Measurements from ENCODE around the gene TOR2A.

Gene TOR2A

GRCh38 chr9:127698985-127699670 is 36.0 kb downstream of the TOR2A start:
- DNase-seq (ENCODE audit: low spot score), result peak; percentile 99

DNA sequence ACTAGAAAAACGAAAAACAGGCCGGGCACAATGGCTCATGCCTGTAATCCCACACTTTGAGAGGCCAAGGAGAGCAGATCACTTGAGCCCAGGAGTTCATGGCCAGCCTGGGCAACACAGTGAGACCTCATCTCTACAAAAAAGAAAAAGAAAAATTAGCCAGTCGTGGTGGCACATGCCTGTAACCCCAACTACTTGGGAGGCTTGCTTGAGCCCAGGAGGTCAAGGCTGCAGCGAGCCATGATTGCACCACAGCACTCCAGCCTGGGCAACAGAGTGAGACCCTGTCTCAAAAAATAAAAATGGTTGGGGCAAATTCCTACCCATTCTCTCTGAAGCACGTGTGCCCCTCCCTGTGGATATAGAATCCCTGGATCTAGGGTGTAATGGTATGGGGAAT is 36.7 kb downstream of the TOR2A start:
- no peak for DNase-seq (ENCODE audit: low spot score)

DNA sequence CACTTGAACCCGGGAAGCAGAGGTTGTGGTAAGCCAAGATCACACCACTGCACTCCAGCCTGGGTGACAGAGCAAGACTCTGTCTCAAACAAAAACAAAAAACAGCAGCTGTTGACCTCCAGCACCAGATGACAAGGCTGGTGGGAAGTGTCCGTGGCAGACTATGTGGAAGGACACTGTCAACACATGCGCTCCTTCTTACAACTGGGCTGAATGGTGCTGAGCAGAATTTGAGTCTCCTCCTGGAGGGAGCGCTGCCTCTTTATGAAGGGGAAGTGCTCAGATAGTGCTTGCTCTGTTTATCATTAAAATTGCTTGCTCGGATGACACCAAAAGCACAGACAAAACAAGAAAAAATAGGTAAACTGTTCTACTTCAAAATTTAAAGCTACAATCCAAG is 37.5 kb downstream of the TOR2A start:
- no peak for DNase-seq (ENCODE audit: low spot score)

DNA sequence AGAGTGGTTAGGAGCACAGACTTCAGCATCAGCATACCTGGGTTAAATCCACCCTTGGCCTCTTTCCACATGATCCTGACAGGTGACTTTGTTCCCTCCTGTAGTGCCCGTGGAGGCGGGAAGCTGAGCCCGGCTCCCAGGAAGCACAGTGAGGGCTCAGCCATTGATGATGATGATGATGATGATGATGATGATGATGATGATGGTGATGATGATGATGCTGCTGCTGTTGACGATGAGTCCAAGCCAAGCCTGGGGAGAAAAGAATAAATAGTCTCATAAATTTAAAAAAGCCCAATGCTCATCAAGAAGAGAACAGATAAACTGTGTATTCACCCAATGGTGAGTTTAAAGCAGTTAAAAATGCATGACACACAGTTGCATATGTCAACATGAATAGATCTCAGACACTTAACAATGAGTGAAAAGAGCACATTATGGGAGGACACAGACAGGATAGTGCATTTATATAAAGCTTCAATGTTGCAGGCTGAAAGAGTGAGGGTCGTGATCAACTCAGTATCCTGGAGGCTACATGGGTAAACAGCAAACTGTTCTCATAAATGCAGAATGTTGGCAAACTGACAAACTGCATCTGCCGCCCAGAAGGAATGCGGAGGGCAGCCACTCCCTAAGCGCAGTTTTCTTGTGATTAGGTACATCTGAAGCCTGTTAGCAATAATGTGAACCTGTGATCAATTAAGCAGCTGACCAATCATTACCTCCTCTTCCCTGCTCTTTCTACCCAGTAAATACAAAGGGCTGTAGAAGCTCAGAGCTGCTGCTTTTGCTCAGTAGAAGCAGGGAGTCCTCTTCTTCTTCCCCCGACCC is 40.0 kb downstream of the TOR2A start:
- no peak for DNase-seq (ENCODE audit: low spot score)

DNA sequence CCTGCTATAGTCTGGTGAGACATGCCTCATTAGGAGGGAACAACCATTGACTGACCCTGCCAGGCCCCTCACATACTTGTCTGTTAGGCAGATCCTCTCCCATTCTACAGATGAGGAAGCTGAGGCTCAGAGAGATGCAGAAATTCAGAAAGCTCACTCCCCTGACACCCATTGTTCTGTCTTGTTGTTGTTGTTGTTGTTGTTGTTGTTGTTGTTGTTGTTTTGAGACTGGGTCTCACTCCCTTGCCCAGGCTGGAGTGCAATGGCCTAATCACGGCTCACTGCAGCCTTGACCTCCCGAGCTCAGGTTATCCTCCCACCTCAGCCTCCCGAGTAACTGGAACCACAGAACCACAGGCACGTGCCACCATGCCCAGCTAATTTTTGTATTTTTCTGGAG is 41.4 kb downstream of the TOR2A start:
- DNase-seq (ENCODE audit: low spot score), result no peak

- no peak for DNase-seq (ENCODE audit: low spot score)
Measured at GRCh38 chr9:127693143-127693542, 42.0 kb downstream of the TOR2A start.

DNA sequence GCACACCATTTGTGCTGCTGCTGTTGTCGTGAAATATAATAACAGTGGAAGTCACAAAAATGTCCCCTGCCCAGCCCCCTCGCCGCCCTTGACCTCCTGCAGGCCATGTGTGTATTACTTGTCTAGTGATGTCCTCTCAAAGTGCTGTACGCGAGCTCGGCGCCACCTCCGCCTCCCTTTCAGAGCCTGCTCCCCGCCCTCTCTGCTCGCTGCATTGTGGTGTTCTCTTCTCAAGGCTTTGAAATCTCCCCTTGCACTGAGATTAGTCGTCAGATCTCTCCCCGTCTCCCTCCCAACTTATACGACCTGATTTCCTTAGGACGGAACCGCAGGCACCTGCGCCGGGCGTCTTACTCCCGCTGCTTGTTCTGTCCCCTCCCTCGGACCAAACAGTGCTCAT is 43.0 kb downstream of the TOR2A start:
- no peak for DNase-seq (ENCODE audit: low spot score)

GRCh38 chr9:127690735-127691134 is 44.4 kb downstream of the TOR2A start:
- no peak for DNase-seq (ENCODE audit: low spot score)

- no peak for DNase-seq (ENCODE audit: low spot score)
Measured at GRCh38 chr9:127689329-127690000, 45.6 kb downstream of the TOR2A start.

DNA sequence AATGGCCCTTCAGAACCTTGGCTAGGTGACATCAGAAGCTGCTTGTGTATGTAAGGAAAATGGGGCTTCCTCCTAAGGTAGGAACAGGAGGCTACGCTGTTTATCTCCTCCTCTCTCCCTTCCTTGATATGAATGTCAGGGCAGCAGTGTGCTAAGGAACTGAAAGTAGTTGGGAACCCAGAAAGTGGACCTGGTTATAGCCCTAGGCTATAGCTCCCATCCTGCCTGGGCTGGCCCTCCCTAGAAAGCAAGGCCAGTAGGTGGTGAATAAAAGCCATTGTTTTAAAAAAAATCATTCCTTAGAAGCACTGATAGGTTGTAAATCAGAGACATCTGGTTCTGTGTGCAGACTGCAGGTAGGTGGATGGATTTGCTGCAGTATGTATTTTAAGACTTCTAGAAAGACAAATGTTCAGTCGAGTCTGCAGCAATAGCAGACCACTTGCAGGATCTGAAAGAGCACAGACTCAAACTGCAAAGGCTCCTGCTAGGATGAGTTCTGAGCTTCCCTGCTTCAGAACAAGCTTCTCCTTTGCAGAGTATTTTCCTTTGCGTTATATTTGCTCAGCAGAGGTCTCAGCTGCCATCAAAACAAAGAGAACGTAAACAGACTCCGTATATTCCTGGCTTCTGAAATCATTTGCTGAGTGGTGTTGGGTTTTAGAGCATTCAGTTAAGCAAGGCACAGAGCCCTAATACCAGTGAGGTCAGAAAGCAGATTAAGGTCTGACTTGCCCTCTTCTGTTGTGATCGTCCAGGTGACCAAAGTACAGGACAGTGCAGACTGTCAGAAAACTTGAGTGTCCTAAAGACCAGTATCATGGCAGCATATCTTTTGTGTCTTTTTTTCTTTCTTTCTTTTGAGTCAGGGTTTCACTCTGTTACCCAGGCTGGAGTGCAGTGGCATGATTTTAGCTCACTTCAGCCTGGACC is 48.4 kb downstream of the TOR2A start:
- no peak for DNase-seq (ENCODE audit: low spot score)

- DNase-seq (ENCODE audit: low spot score), result no peak
Measured at GRCh38 chr9:127684576-127684975, 50.5 kb downstream of the TOR2A start.

DNA sequence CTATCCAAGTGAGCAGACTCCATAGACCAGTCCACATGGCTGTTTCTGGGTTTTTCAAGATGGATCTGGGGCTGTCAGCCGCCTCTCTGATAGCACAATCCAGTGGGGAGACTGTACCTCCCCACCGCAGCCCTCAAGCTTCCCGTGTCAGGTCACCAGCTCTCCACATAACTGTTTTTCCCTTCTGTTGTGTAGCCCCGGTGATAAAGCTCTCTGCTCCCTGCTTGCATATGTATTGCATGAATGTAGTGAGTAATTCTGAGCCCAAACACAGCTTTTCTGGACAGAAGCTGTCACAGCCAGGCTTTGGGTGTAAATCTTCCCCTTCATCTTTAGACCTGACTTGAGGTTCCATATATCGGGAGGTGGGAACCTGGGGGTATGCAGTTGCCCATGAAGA is 51.4 kb downstream of the TOR2A start:
- DNase-seq (ENCODE audit: low spot score), result no peak

DNA sequence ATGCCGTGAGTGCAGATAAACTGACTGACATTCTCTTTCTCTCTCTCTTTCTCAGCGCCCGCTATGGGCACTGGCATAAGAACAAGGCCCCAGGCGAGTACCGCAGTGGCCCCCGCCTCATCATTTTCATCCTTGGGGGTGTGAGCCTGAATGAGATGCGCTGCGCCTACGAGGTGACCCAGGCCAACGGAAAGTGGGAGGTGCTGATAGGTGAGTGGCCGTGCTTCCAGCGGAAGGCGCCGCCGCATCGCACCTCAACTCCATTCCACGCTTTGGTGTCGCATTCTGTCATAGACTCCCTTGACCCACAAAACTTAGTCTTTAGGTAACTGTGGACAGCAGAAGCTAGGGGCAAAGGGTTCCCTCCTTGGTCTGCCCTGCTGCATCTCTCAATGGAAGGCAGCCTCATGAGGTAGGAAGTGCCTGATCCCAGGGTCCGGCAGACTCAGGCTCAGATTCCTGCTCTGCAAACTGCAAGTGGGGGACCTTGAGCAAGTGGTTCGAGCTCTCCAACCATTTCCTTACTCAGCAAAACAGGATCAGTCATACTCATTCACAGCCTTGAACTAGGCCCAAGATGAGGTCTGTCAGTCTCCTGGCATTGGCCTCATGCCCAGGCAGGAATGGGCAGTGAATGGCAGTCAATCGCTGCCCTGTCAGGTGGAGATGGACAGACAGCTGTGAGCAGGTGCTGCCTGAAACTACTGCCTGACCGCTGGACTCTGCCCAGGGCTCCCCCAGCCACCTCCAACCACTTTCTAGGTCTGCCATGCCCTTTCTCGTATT is 52.5 kb downstream of the TOR2A start:
- no peak for DNase-seq (ENCODE audit: low spot score)
